GM13977 (cell line): Measurements from ENCODE around the gene UBQLN1.
A peak's percentile ranks its signal among the peaks of the same experiment; 100 is the strongest.

Source experiments
- DNase-seq: peaks from one replicate; pipeline ENCODE4 v3.0.0; 2012; ENCODE audit warnings: low spot score
- in situ Hi-C: fragments of 300-500 bp; cut with MboI; formaldehyde crosslinking; loops from one replicate; pipeline ENCODE4 v1.12.0; 2022; ENCODE audit warnings: low sequenced_read_pairs, low pct_unique_long_range_greater_than_20kb, mixed read lengths, inconsistent platforms; ENCODE audit not compliant: unreplicated experiment
- TF ChIP-seq, protein P1 (sequence below): IDR thresholded peaks from 2 replicates; pipeline ENCODE4 v1.5.1; 2012; ENCODE audit warnings: mild to moderate bottlenecking, control low read depth; ENCODE audit not compliant: insufficient read depth; ENCODE audit errors: extremely low read depth, missing control alignments

The UBQLN1 gene

DNA sequence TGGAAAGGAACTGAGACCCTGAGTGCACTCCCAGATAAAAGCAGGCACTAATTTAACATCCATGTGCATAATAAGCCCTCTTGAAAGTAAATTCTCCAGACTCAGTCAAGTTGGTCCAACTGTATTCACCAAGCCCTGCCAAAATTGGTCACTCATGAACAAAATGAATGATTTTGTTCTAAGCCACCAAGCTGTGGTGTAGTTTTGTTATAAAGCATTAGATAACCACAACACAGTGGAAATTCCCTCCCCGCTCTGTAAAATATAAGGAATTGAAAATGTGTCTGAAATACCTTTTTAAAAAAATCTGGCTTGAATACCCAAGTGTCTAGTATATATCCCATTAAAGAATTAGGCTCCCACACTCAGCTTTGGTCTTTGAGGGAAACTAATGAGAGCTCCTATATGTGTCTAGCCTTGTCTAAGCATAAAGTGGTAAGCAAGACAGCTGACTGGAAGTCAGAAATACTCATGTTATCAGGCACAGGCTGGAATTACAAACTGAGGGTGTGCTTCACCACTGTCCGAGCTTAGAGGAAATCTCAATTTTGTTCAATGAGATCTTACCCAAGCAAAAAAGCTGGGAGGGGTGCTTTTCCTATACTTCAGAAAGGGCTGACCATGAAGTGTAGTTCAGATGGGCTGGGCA, 51.6 kb downstream of the UBQLN1 start:
- in situ Hi-C loops = no loop called here
- TF ChIP-seq, protein P1, sequence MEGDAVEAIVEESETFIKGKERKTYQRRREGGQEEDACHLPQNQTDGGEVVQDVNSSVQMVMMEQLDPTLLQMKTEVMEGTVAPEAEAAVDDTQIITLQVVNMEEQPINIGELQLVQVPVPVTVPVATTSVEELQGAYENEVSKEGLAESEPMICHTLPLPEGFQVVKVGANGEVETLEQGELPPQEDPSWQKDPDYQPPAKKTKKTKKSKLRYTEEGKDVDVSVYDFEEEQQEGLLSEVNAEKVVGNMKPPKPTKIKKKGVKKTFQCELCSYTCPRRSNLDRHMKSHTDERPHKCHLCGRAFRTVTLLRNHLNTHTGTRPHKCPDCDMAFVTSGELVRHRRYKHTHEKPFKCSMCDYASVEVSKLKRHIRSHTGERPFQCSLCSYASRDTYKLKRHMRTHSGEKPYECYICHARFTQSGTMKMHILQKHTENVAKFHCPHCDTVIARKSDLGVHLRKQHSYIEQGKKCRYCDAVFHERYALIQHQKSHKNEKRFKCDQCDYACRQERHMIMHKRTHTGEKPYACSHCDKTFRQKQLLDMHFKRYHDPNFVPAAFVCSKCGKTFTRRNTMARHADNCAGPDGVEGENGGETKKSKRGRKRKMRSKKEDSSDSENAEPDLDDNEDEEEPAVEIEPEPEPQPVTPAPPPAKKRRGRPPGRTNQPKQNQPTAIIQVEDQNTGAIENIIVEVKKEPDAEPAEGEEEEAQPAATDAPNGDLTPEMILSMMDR = no peak
- peak; percentile 20 for DNase-seq

DNA sequence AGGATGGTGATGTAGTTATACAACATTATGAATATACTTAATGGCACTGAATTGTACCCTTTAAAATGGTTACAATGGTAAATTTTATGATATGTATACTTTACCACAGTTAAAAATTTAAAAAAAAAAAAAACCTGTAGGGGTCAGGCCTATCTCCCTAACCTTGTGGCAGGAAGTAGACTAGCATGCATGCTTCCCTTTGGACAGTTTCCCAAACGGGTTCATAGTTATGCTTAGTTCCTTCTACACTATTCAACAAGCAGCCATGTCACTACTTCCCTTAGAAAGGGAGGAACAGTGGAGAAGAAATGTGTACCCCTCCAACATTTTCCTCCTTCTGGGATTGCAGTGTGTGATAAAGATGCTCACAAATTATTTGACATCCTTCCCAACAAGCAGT, 52.3 kb downstream of the UBQLN1 start:
- in situ Hi-C loops = no loop called here
- DNase-seq = no peak
- TF ChIP-seq, protein P1 = no peak

DNA sequence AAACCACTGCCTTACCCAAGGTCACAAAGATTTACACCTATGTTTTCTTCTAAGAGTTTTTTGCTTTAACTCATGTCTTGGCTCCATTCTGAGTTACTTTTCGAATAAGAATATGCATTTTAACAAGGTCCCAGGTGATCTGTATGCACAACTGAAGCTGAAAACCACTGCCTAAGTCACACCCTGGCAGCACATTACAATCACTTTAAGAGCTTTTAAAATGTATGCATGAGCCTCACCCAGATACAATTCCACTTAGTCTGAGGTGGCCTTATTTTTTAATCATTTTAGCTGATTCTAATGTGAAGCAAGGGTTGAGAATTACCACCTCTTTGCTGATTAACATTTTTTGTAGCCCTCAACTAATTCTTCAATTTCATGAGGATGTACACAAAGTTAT, 55.3 kb downstream of the UBQLN1 start:
- TF ChIP-seq, protein P1 = no peak

DNA sequence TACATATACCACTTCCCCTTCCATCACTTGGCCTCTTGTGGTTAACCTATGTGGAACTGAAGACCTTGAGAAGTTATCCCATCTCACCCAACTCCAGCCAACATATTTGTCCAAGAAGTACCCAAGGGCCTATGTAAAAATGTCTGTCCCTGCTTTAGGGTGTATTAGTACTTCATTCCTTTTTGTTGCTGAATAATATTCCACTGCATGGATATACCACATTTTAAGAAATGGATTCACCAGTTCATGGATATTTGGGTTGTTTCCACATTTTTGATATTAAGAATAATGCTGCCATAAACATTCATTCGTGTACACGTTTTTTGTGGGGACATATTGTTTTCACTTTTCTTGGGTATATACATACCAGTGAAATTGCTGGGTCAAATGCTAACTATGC, 56.2 kb downstream of the UBQLN1 start:
- TF ChIP-seq, protein P1 = no peak
- DNase-seq = no peak

More for the DNA sequence above, 55.3 kb downstream of the UBQLN1 start:
- DNase-seq = no peak
- in situ Hi-C loops = no loop called here

DNA sequence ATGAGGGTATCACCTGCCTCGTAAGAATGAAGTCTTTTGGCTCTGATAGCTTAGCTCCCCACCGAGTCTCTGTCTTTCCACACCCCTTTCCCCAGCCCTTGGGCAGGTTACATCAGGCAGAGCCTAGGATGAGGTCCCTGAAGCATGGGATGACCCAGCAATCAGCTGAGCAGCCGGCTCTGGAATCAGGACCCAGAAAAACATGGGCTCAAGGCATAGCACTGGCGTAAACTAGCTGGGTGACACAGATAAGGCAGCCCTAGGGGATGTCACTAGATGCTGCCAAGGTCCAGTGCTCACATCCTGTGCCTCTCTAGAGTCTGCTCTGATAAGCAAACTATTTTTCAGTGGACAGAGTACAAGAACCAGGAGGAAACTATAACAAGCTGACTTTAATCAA, 58.2 kb downstream of the UBQLN1 start:
- DNase-seq = no peak
- TF ChIP-seq, protein P1 = peak; percentile 15
- in situ Hi-C loops = no loop called here

More for the DNA sequence above, 56.2 kb downstream of the UBQLN1 start:
- in situ Hi-C loops = no loop called here

DNA sequence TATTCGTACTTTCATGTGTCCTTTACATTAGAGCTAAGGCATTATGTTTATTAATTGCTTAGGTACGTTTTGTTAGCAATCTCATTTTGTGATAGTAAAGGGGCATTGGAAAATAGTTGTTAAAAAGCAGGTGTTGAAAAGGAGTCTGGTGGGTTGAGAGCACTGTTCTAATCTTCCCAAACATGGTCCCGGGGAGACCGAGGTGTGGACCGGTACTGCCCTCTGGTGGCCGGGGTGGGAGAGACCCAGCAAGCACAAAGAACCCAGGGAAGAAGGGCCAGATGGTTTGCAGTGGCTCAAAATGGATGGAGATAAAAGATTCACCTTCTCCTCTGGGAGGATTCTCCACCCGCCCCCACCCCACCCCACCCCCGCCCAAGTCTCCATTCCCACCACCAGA, 58.7 kb downstream of the UBQLN1 start:
- in situ Hi-C loops = no loop called here
- DNase-seq = peak; percentile 51
- TF ChIP-seq, protein P1 = peak; percentile 78
